Activated B cell treated with CpG ODN at 0.5 μM for 24 hours (primary cell): Measurements from ENCODE around the gene ZBTB47. TPM values are rescaled to one million over a fixed set of nuclear protein-coding genes. Genes with fewer than 3 reads are reported as not detected.

Experiments
- ATAC-seq: fragments of 200-7000 bp; cut with Tn5 transposase; one replicate; pipeline ENCODE4 v1.10.0; 2021; ENCODE audit warnings: low read depth, mild to moderate bottlenecking, moderate library complexity
- CTCF ChIA-PET: fragments of 350-600 bp; sonication (Branson Sonifier 250); formaldehyde crosslinking; loops from one replicate; lab custom pipeline; 2021; ENCODE audit warnings: antibody characterized with exemption; lab: Charles Lee
- POLR2A ChIA-PET: fragments of 350-600 bp; sonication (Branson Sonifier 250); formaldehyde crosslinking; loops from one replicate; lab custom pipeline; 2021; ENCODE audit warnings: antibody characterized with exemption; lab: Charles Lee
- DNase-seq: peaks from one replicate; pipeline ENCODE4 v3.0.0; 2022
- H3K27ac Mint-ChIP-seq: one replicate; pipeline ENCODE4 v1.8.0; 2020; ENCODE audit warnings: mixed read lengths
- H3K27me3 Mint-ChIP-seq: one replicate; pipeline ENCODE4 v1.8.0; 2021; ENCODE audit warnings: mixed read lengths
- H3K36me3 Mint-ChIP-seq: one replicate; pipeline ENCODE4 v1.8.0; 2021; ENCODE audit warnings: low read depth, mixed read lengths
- H3K4me1 Mint-ChIP-seq: one replicate; pipeline ENCODE4 v1.8.0; 2021; ENCODE audit warnings: mixed read lengths
- H3K4me3 Mint-ChIP-seq: one replicate; pipeline ENCODE4 v1.8.0; 2020; ENCODE audit warnings: mild to moderate bottlenecking, mixed read lengths
- H3K9me3 Mint-ChIP-seq: one replicate; pipeline ENCODE4 v1.8.0; 2020; ENCODE audit warnings: mixed read lengths
- intact Hi-C: fragments of 100-400 bp; cut with micrococcal nuclease; formaldehyde crosslinking; loops from one replicate; pipeline ENCODE4 v1.15.1; 2024
- total RNA-seq: library from RNA; stranded (reverse); gene quantifications from 2 replicates; pipeline ENCODE4 v1.2.3, GENCODE V29; 2022
- TF ChIP-seq, protein P1 (sequence below): fragments of 200-600 bp; IDR thresholded peaks from one replicate; pipeline ENCODE4 v1.8.0; 2022; ENCODE audit warnings: antibody characterized with exemption, mild to moderate bottlenecking

Gene ZBTB47
- total RNA-seq, 1 donor from 2014 or later, result 1.1 TPM

DNA sequence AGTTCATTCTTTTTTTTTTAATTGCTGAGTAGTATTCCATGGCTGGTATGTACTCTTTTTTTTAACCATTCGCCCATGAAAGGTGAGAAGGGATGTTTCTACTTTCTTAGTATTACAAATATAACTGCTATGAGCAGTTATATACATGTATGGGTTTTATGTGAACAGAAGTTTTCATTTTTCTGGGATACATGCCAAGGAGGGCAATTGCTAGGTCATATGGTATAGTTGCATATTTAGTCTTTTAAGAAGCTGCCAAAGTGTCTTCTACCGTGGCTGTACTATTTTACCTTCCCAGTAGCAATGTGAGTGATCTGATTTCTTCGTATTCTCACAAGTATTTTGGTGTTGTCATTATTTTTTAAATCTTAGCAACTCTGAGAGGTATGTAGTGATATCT, 20.6 kb downstream of the ZBTB47 start:
- ATAC-seq (no peak), DNase-seq (no peak)
- ChIA-PET CTCF (no interaction called here), POLR2A (no interaction called here)
- H3K9me3 Mint-ChIP-seq, result peaks cover 17% of the 10 kb centered on the region
- no peaks in the 10 kb centered on the region for H3K4me1 Mint-ChIP-seq
- intact Hi-C loops, result no loop called here
- H3K4me3 Mint-ChIP-seq, result no peak overlapping the region
- TF ChIP-seq, protein P1, sequence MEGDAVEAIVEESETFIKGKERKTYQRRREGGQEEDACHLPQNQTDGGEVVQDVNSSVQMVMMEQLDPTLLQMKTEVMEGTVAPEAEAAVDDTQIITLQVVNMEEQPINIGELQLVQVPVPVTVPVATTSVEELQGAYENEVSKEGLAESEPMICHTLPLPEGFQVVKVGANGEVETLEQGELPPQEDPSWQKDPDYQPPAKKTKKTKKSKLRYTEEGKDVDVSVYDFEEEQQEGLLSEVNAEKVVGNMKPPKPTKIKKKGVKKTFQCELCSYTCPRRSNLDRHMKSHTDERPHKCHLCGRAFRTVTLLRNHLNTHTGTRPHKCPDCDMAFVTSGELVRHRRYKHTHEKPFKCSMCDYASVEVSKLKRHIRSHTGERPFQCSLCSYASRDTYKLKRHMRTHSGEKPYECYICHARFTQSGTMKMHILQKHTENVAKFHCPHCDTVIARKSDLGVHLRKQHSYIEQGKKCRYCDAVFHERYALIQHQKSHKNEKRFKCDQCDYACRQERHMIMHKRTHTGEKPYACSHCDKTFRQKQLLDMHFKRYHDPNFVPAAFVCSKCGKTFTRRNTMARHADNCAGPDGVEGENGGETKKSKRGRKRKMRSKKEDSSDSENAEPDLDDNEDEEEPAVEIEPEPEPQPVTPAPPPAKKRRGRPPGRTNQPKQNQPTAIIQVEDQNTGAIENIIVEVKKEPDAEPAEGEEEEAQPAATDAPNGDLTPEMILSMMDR, result no peak
- H3K27me3 Mint-ChIP-seq, result no peaks in the 10 kb centered on the region
- H3K36me3 Mint-ChIP-seq, result no peaks in the 10 kb centered on the region
- no peak overlapping the region for H3K27ac Mint-ChIP-seq

DNA sequence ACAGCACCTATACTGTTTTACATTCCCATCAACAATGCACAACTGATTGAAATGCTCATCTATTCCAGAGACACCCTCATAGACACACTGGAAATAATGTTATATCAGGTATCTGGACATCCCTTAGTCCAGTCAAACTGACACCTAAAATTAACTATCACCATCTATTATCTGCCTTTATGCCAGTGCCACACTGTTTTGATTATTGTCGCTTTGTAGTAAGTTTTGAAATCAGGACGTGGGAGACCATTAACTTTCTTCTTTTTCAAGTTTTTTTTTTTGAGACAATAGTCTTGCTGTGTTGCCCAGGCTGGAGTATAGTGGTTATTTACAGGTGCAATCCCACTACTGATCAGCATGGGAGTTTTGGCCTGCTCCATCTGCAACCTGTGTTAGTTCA, 22.4 kb downstream of the ZBTB47 start:
- Mint-ChIP-seq H3K36me3 (no peaks in the 10 kb centered on the region), H3K27ac (no peak overlapping the region), H3K4me1 (no peaks in the 10 kb centered on the region), H3K27me3 (no peaks in the 10 kb centered on the region), H3K9me3 (peaks cover 17% of the 10 kb centered on the region), H3K4me3 (no peak overlapping the region)
- DNase-seq (no peak), ATAC-seq (no peak)
- intact Hi-C loops, result no loop called here
- ChIA-PET POLR2A (no interaction called here), CTCF (no interaction called here)
- TF ChIP-seq, protein P1, result no peak

DNA sequence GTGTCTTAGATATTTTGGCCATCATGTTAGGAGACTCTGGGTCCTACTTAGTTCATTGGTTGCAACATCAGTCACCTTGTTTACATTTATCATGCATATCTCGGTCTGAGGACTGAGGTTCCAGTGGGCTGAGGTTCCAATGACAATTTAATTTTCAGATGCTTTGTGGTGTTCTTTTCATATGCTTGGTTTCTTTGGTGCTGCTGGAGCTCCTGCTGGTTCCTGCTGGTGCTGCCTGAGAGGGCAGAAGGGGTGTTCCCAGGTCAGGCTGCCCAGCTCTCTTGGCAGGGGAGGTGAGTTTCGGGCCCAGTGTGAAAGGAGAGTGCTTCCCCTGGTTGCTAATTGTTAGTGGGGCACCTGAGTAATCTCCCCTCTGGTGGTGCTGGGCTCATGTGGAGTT, 24.9 kb downstream of the ZBTB47 start:
- CTCF ChIA-PET, result no interaction called here
- Mint-ChIP-seq H3K36me3 (no peaks in the 10 kb centered on the region), H3K4me1 (no peaks in the 10 kb centered on the region), H3K9me3 (peaks cover 17% of the 10 kb centered on the region), H3K4me3 (no peak overlapping the region), H3K27me3 (peaks cover 8% of the 10 kb centered on the region), H3K27ac (no peak overlapping the region)
- POLR2A ChIA-PET, result no interaction called here
- DNase-seq (no peak), ATAC-seq (no peak)
- intact Hi-C loops, result no loop called here
- TF ChIP-seq, protein P1, result no peak

DNA sequence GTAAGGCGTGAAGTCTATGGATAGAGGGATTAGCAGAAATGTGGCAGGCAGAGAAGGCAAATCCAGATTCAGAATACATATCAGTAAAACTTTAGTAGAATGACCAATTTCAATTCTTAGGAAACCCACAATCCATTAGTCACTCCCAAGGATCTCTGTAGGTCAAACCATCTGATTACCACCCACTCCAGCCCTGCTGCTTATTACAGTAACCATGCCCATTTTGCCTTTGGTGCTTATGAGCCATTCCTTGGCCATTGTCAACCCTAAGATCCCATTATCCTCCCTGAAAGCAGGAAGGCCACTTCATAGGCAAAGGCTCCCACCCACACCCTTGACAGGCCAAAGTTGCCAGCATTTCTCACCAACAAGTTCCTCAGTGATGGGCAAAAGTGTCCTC, 26.8 kb downstream of the ZBTB47 start:
- POLR2A ChIA-PET, result no interaction called here
- H3K4me3 Mint-ChIP-seq, result no peak overlapping the region
- ATAC-seq, result no peak

DNA sequence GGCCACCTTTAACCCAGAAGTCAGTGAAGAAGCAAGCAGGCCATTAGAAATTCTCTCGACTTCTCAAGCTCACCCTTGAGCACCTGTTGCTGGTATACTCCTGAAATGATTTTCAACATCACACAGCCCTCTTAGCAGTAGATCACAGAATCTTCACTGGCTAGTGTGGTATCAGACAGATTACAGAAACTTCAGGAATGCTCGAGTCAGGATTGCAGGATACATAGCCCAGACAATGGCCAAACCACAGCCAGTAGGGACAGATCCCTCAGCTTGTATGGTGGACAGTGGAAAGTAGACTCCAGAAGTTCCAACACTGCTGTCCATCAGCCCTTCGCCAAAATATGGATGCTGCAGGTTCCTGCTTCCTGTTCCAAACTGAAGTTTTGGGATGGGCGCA, 27.3 kb downstream of the ZBTB47 start:
- Mint-ChIP-seq H3K4me3 (no peak overlapping the region), H3K27me3 (peaks cover 17% of the 10 kb centered on the region), H3K27ac (no peak overlapping the region), H3K4me1 (peaks cover under 1% of the 10 kb centered on the region), H3K36me3 (no peaks in the 10 kb centered on the region), H3K9me3 (peaks cover 16% of the 10 kb centered on the region)
- ATAC-seq (no peak), DNase-seq (no peak)
- intact Hi-C loops, result no loop called here
- CTCF ChIA-PET, result no interaction called here
- POLR2A ChIA-PET, result no interaction called here
- TF ChIP-seq, protein P1, result no peak

More for the DNA sequence above, 26.8 kb downstream of the ZBTB47 start:
- TF ChIP-seq, protein P1, result no peak
- CTCF ChIA-PET, result no interaction called here
- Mint-ChIP-seq H3K9me3 (peaks cover 17% of the 10 kb centered on the region), H3K27ac (no peak overlapping the region), H3K36me3 (no peaks in the 10 kb centered on the region), H3K4me1 (no peaks in the 10 kb centered on the region), H3K27me3 (peaks cover 15% of the 10 kb centered on the region)
- intact Hi-C loops, result no loop called here
- DNase-seq, result no peak
